ENCODE measurements around the gene UVRAG.
"Not testable (repeated sequence)": the region's sequence is repeated elsewhere in the genome, so short reads cannot be mapped to it uniquely, and the experiment has no call there.

UVRAG gene

DNA sequence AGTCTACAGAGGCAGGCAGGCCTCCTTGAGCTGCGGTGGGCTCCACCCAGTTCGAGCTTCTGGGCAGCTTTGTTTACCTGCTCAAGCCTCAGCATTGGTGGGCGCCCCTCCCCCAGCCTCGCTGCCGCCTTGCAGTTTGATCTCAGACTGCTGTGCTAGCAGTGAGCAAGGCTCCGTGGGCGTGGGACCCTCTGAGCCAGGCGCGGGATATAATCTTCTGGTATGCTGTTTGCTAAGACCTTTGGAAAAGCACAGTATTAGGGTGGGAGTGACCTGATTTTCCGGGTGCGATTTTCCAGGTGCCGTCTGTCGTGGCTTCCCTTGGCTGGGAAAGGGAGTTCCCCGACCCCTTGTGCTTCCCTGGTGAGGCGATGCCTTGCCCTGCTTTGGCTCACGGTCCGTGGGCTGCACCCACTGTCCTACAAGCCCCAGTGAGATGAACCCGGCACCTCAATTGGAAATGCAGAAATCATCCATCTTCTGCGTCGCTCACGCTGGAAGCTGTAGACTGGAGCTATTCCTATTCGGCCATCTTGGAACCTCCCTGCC is 164.5 kb downstream of the UVRAG start:
- DNase-seq (ENCODE audit: low read depth); H3K4me3 ChIP-seq (ENCODE audit: low read depth, low read length): not testable (repeated sequence)

GRCh38 chr11:75980031-75980430 is 165.0 kb downstream of the UVRAG start:
- H3K4me3 ChIP-seq (ENCODE audit: low read depth, low read length): no peak overlapping the region
- DNase-seq (ENCODE audit: low read depth): no peak

DNA sequence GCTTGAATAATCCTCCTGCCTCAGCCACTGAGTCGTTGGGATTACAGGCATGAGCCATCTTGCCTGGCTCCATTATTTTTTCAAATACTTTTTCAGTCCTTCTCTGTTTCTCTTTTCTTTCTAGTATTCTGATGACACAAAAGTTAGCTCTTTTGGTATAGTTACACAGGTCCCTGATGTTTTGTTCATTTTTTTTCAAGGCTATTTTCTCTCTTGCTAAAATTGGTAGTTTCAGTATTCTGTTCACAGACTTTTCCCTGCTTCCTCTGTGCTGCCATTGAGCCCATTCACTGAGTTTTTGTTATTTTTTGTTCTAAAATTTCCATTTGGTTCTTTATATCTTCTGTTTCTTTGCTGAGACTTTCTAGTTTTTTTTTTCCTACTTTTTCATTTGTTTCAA is 166.5 kb downstream of the UVRAG start:
- H3K4me3 ChIP-seq (ENCODE audit: low read depth, low read length): no peak overlapping the region
- DNase-seq (ENCODE audit: low read depth): no peak

DNA sequence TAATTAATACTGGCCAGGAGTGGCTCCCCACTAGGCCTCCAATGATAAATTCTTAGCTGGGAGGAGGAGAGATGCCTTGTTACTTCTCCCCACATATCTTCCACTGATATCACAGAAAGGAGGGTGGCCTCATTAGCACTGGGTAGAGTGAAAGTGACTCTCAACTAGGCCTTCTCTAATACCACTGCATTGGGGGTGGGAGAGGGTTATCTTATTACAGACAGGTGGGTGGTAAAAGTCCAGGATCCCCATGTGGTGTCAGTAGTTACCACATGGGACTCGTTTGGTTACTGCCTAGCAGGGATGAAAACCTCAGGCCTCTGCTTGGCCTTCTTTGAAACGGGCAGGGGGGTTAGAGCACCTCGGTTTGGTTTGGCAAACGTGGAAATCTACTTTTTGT is 167.3 kb downstream of the UVRAG start:
- no peak for DNase-seq (ENCODE audit: low read depth)
- H3K4me3 ChIP-seq (ENCODE audit: low read depth, low read length): no peak overlapping the region

DNA sequence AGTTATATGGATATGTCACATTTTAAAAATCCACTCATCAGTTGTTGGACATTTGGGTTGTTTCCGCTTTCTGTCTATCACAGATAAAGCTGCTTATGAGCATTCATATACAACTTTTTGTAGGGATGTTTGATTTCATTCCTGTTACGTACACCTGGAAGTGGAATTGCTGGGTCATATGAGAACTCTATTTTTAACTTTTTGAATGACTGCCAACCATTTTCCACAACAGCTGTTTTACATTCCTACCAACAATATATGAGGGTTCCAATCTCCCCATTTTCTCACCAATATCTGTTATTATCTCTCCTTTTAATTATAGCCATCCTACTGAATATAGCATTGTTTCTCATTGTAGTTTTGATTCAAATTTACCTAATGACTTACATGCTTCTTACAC is 172.0 kb downstream of the UVRAG start:
- DNase-seq (ENCODE audit: low read depth): no peak
- H3K4me3 ChIP-seq (ENCODE audit: low read depth, low read length): no peak overlapping the region

GRCh38 chr11:75993126-75993525 is 178.1 kb downstream of the UVRAG start:
- H3K4me3 ChIP-seq (ENCODE audit: low read depth, low read length): no peak overlapping the region
- no peak for DNase-seq (ENCODE audit: low read depth)

- no peak for DNase-seq (ENCODE audit: low read depth)
- no peak overlapping the region for H3K4me3 ChIP-seq (ENCODE audit: low read depth, low read length)
Observed at GRCh38 chr11:75994616-75995015, 179.6 kb downstream of the UVRAG start.

DNA sequence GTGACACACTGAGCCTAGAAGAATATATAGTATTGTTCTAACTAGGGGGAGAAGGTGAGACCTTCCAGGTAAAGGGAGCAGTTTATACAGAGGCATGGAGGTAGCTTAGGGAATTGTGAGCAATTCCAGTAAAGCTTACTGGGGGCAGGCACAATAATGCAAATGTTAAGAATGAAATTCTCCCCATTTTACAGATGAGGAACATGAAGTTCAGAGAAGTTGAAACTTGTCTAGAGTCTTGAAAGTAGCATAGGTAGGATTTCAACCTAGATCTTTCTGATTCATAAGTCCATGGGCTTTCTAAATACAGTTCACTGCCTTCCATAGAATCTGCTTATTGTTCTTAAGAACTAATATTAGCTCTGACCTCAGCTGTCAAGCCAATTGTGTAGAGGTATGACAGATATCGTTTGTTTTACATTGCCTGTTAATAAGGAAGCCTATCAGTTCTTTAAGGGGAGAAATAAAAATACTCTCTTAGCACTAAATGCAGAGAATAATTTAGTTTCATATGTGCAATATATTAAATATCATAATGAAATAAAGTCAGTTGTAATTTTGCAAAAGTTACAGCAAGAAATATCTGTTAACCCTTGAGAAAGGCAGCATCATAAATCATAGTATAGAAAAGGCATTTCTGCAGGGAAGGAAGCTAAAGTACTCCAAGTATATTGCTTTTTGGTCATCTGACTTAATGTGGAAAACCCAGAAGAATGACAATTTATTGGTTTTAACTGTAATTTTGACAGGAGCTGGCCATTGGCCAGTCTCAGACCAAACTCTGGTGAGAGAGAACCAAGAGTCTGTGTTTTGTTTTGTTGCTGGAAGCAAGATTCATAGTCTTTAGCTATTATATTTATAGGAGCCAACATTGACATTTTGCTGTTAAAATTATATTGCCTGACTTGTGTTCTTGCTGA is 181.8 kb downstream of the UVRAG start:
- H3K4me3 ChIP-seq (ENCODE audit: low read depth, low read length): no peak overlapping the region
- no peak for DNase-seq (ENCODE audit: low read depth)

GRCh38 chr11:76004400-76004799 is 189.4 kb downstream of the UVRAG start:
- DNase-seq (ENCODE audit: low read depth): no peak
- H3K4me3 ChIP-seq (ENCODE audit: low read depth, low read length): no peak overlapping the region

DNA sequence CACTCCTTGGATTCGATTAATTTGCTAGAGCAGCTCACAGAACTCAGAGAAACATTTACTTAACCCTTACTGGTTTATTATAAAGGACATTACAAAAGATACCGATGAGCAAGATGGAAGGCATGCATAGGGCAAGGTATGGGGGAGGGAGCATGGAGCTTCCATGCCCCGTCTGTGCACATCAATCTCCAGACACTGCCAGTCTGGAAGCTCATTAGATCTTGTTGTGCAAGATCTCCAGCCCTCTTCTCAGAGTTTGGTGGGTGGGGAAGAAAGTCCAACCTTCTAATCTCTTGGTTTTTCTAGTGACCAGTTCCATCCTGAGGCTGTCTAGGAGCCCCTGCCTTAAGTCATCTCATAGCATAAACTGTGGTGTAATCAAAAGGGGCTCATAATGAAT is 190.7 kb downstream of the UVRAG start:
- H3K4me3 ChIP-seq (ENCODE audit: low read depth, low read length): no peak overlapping the region
- no peak for DNase-seq (ENCODE audit: low read depth)

- DNase-seq (ENCODE audit: low read depth): no peak
- no peak overlapping the region for H3K4me3 ChIP-seq (ENCODE audit: low read depth, low read length)
Observed at GRCh38 chr11:76007166-76007565, 192.2 kb downstream of the UVRAG start.

DNA sequence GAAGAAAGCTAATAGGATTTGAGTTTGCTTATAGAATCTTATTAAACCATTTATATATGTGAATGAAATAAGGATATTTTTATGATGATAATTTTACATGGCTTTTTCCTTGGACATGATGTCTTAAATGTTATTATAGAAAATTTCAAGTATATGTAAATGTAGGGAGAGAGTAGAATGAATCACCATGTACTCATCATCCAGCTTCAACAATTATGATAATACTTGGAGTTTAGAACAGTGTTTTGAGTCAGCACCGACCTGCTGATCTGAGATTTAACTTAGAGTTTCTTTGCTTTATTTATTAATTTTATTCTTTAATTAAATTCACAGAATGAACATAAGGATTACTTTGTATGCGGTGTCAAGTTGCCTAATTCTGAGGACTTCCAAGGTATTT is 193.5 kb downstream of the UVRAG start:
- H3K4me3 ChIP-seq (ENCODE audit: low read depth, low read length): no peak overlapping the region
- DNase-seq (ENCODE audit: low read depth): peak; percentile 31

GRCh38 chr11:76010051-76010450 is 195.0 kb downstream of the UVRAG start:
- H3K4me3 ChIP-seq (ENCODE audit: low read depth, low read length): no peak overlapping the region
- DNase-seq (ENCODE audit: low read depth): no peak

- no peak overlapping the region for H3K4me3 ChIP-seq (ENCODE audit: low read depth, low read length)
Observed at GRCh38 chr11:76013526-76013925, 198.5 kb downstream of the UVRAG start.

GRCh38 chr11:76023236-76024068 is 208.4 kb downstream of the UVRAG start:
- no peak overlapping the region for H3K4me3 ChIP-seq (ENCODE audit: low read depth, low read length)
- DNase-seq (ENCODE audit: low read depth): no peak

More at GRCh38 chr11:76013526-76013925, 198.5 kb downstream of the UVRAG start:
- no peak for DNase-seq (ENCODE audit: low read depth)

DNA sequence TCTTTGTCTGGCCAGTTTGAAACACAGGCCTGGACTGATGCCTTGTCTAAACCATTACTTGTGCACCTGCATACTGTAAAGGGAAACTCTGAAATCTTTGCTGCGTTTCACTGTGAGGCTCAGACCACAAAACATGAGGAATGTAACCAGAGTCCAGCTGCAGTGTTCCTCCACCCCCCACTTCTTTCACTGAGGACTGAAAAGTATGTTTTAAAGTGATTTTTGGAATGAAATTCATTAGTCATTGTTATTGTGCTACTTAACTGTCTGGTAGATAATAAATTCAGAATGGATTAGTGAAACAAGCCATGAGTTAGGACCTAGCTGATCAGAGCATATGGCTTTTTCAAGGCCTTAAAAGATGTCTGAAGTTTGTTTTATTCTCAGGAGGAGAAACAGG is 210.1 kb downstream of the UVRAG start:
- peak; percentile 74 for DNase-seq (ENCODE audit: low read depth)
- H3K4me3 ChIP-seq (ENCODE audit: low read depth, low read length): no peak overlapping the region

- DNase-seq (ENCODE audit: low read depth): no peak
- H3K4me3 ChIP-seq (ENCODE audit: low read depth, low read length): no peak overlapping the region
Observed at GRCh38 chr11:76025817-76026216, 210.8 kb downstream of the UVRAG start.

GRCh38 chr11:76026281-76026680 is 211.3 kb downstream of the UVRAG start:
- DNase-seq (ENCODE audit: low read depth): no peak
- no peak overlapping the region for H3K4me3 ChIP-seq (ENCODE audit: low read depth, low read length)

GRCh38 chr11:76026862-76027261 is 211.9 kb downstream of the UVRAG start:
- H3K4me3 ChIP-seq (ENCODE audit: low read depth, low read length): no peak overlapping the region
- no peak for DNase-seq (ENCODE audit: low read depth)

DNA sequence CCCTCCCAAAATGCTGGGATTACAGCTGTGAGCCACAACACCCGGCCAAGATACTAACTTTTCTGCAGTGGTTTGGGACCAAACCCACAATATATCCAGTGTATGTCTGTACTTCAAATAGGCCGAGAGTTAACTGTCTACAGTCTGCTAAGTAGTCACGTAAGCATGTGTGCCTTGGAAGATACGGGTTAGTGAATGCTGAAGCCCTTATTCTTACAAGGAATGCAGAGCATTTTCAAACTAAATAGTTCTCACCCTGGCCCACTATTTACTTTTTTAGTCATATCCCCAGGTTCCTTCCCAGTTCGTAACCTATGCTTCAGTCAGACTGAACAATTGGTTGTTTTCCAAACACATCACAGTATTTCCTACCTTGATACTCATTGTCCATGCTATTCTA is 215.3 kb downstream of the UVRAG start:
- H3K4me3 ChIP-seq (ENCODE audit: low read depth, low read length): no peak overlapping the region
- DNase-seq (ENCODE audit: low read depth): peak; percentile 53
